OCI-LY7 (cell line): ENCODE results near the gene GATM. TPM values are rescaled to one million over a fixed set of nuclear protein-coding genes. Genes with fewer than 3 reads are reported as not detected.

Experiments
- BruUV-seq: library from RNA; stranded (reverse); fragments of 400-500 nt; replicated peaks from 2 replicates; lab custom pipeline; 2021; lab: Mats Ljungman, UMichigan
- CTCF ChIA-PET: fragments of 300-600 bp; sonication (Branson Sonifier 250); formaldehyde crosslinking; loops from one replicate; lab custom pipeline; 2022; ENCODE audit warnings: antibody characterized with exemption; ENCODE audit not compliant: unreplicated experiment; lab: Charles Lee
- POLR2A ChIA-PET: fragments of 300-600 bp; sonication (Branson Sonifier 250); formaldehyde crosslinking; loops from one replicate; lab custom pipeline; 2022; ENCODE audit warnings: antibody characterized with exemption; lab: Charles Lee
- DNase-seq: peaks from one replicate; pipeline ENCODE4 v3.0.0-alpha.2; 2015; ENCODE audit warnings: low spot score
- H2AFZ ChIP-seq: fragments of 200-600 bp; sonication (generic), shearing (Covaris generic); 2 replicates; pipeline ENCODE4 v1.6.1; 2014; ENCODE audit warnings: mild to moderate bottlenecking, antibody characterized with exemption, low read length, moderate library complexity
- H3K27ac ChIP-seq: fragments of 200-600 bp; sonication (generic); 2 replicates; pipeline ENCODE4 v1.5.1; 2014; ENCODE audit warnings: mixed run types, low read depth, mild to moderate bottlenecking, moderate library complexity, low read length, inconsistent platforms; ENCODE audit not compliant: poor library complexity, severe bottlenecking
- H3K36me3 ChIP-seq: fragments of 200-600 bp; sonication (generic); 2 replicates; pipeline ENCODE4 v1.6.1; 2014; ENCODE audit warnings: mild to moderate bottlenecking, antibody characterized with exemption, low read length, moderate library complexity, mixed read lengths; ENCODE audit not compliant: insufficient read depth
- H3K4me1 ChIP-seq: fragments of 200-600 bp; sonication (generic); 2 replicates; pipeline ENCODE4 v1.5.1; 2014; ENCODE audit warnings: mild to moderate bottlenecking, low read length; ENCODE audit not compliant: insufficient read depth, poor library complexity, severe bottlenecking
- H3K4me2 ChIP-seq: fragments of 200-600 bp; sonication (generic); 2 replicates; pipeline ENCODE4 v1.6.1; 2014; ENCODE audit warnings: mild to moderate bottlenecking, low read length
- H3K4me3 ChIP-seq: fragments of 200-600 bp; sonication (generic); 2 replicates; pipeline ENCODE4 v1.5.1; 2014; ENCODE audit warnings: mild to moderate bottlenecking, low read depth, low read length; ENCODE audit not compliant: poor library complexity, severe bottlenecking
- H3K79me2 ChIP-seq: fragments of 200-600 bp; sonication (generic); 2 replicates; pipeline ENCODE4 v1.6.1; 2016; ENCODE audit warnings: low read depth, mild to moderate bottlenecking, low read length, moderate library complexity, mixed read lengths; ENCODE audit not compliant: insufficient read depth
- H3K9me2 ChIP-seq: fragments of 200-600 bp; sonication (generic); 2 replicates; pipeline ENCODE4 v1.6.1; 2016; ENCODE audit warnings: mild to moderate bottlenecking, low read length, mixed read lengths; ENCODE audit not compliant: insufficient read depth
- H3K9me3 ChIP-seq: fragments of 200-600 bp; sonication (generic); 2 replicates; pipeline ENCODE4 v1.6.1; 2014; ENCODE audit warnings: mild to moderate bottlenecking, mixed run types, low read length, mixed read lengths
- H4K20me1 ChIP-seq: fragments of 200-600 bp; sonication (generic); 2 replicates; pipeline ENCODE4 v1.6.1; 2014; ENCODE audit warnings: mild to moderate bottlenecking, antibody characterized with exemption, low read length, moderate library complexity, mixed read lengths; ENCODE audit not compliant: insufficient read depth
- CTCF ChIP-seq: fragments of 200-600 bp; sonication (generic); conservative IDR thresholded peaks from 2 replicates; pipeline ENCODE4 v1.5.1; 2014; ENCODE audit warnings: mild to moderate bottlenecking, antibody characterized with exemption, low read length, moderate library complexity, mixed read lengths
- EZH2phosphoT487 ChIP-seq: fragments of 200-600 bp; sonication (generic); IDR thresholded peaks from 2 replicates; pipeline ENCODE4 v1.6.1; 2018; ENCODE audit warnings: low read depth, borderline replicate concordance, mild to moderate bottlenecking, mixed run types, antibody characterized with exemption, low read length, moderate library complexity, mixed read lengths
- intact Hi-C: fragments of 100-400 bp; cut with micrococcal nuclease; formaldehyde crosslinking; loops from one replicate; pipeline ENCODE4 v1.10.0; 2022; ENCODE audit not compliant: unreplicated experiment
- total RNA-seq, 2 experiments: library from RNA; depleted of rRNA in 1 of 2; stranded (reverse); fragments of >200 nt in 1 of 2; shearing (Covaris generic) in 1 of 2; gene quantifications; 2 replicates each; pipeline ENCODE4 v1.2.3, GENCODE V29; 2014 to 2022

Gene GATM
- total RNA-seq, 2 experiments from 2014 or later, result 1.3 to 2.7 TPM

- BruUV-seq, result no TSS peak
- intact Hi-C loops, result no loop called here
- no peak overlapping the region for H3K4me2 ChIP-seq
- no peak for DNase-seq
- peaks cover 12% of the 10 kb centered on the region for H3K4me1 ChIP-seq
- H3K27ac ChIP-seq, result no peak overlapping the region
- no peaks in the 10 kb centered on the region for H4K20me1 ChIP-seq
- no peak overlapping the region for H2AFZ ChIP-seq
- H3K9me2 ChIP-seq, result no peaks in the 10 kb centered on the region
- H3K9me3 ChIP-seq, result no peaks in the 10 kb centered on the region
- H3K79me2 ChIP-seq, result peaks cover 21% of the 10 kb centered on the region; the same call in 1 of the 2 replicates
- peaks cover 93% of the 10 kb centered on the region for H3K36me3 ChIP-seq
- TF ChIP-seq CTCF (no peak), EZH2phosphoT487 (no peak)
- ChIA-PET CTCF (no interaction called here), POLR2A (interaction anchor here (0.6 to 1.3 kb wide), 2 partner anchors 17 to 23 kb away, joined by 3 read pairs; no protein-coding TSS in a partner anchor)
- H3K4me3 ChIP-seq, result no peak overlapping the region
Observed at GRCh38 chr15:45409596-45409995, 31.3 kb upstream of the GATM start.

GRCh38 chr15:45407786-45408185 is 29.4 kb upstream of the GATM start:
- peaks cover 20% of the 10 kb centered on the region for H3K4me1 ChIP-seq
- DNase-seq, result no peak
- H3K9me2 ChIP-seq, result no peaks in the 10 kb centered on the region
- ChIA-PET POLR2A (interaction anchor here (0.7 kb wide), 1 partner anchor 649 kb away, joined by 3 read pairs; no protein-coding TSS in a partner anchor), CTCF (no interaction called here)
- H3K9me3 ChIP-seq, result no peaks in the 10 kb centered on the region
- H3K79me2 ChIP-seq, result peaks cover 39% of the 10 kb centered on the region
- intact Hi-C loops, result no loop called here
- peaks cover 76% of the 10 kb centered on the region for H3K36me3 ChIP-seq
- BruUV-seq, result no TSS peak
- no peak overlapping the region for H3K27ac ChIP-seq
- TF ChIP-seq CTCF (no peak), EZH2phosphoT487 (no peak)
- H2AFZ ChIP-seq, result no peak overlapping the region
- H3K4me2 ChIP-seq, result no peak overlapping the region
- H4K20me1 ChIP-seq, result peaks cover 9% of the 10 kb centered on the region; the same call in 1 of the 2 replicates
- no peak overlapping the region for H3K4me3 ChIP-seq
